ENCODE measurements around the gene ROBO4. TPM values are rescaled to one million over a fixed set of nuclear protein-coding genes. Genes with fewer than 3 reads are reported as not detected.

The ROBO4 gene
- total and polyA plus RNA-seq, 2 donors (not counting 1 experiment from before 2014, with no cell fraction given), result not detected

GRCh38 chr11:124934862-124935547 lies 37.3 kb upstream of the ROBO4 start:
- no peak for ATAC-seq (ENCODE audit: low read depth)
- no peak overlapping the region for H3K4me2 ChIP-seq (replicated peaks; ENCODE audit: low read depth, low read length, poor library complexity, severe bottlenecking)
- POLR2A ChIA-PET, result no interaction called here

More at GRCh38 chr11:124934862-124935547, 37.3 kb upstream of the ROBO4 start:
- Histone ChIP-seq H3K27me3 (replicated peaks in 1 of 4; ENCODE audit: control extremely low read depth in 1 of 4, control insufficient read depth in 3 of 4, insufficient read depth in 4 of 4, low read length in 3 of 4) (peaks cover 0 to 21% (median 5%) of the 10 kb centered on the region in 4 experiments), H3K9me3 (ENCODE audit: control extremely low read depth in 1 of 3, control insufficient read depth in 2 of 3, insufficient read depth in 1 of 3, low read length in 2 of 3) (peaks cover 0 to 8% (median 4%) of the 10 kb centered on the region in 3 donors), H3K4me3 (ENCODE audit: control extremely low read depth in 1 of 5, extremely low read depth in 1 of 5, insufficient read depth in 1 of 5, low read depth in 2 of 5, low read length in 4 of 5) (no peak overlapping the region), H2AFZ (ENCODE audit: insufficient read depth, low read depth, low read length, poor library complexity, severe bottlenecking) (no peak overlapping the region), H3K9ac (ENCODE audit: low read length) (no peak overlapping the region), H4K20me1 (ENCODE audit: control insufficient read depth, insufficient read depth, low read length, poor library complexity, severe bottlenecking) (no peaks in the 10 kb centered on the region), H3K36me3 (replicated peaks in 1 of 2; ENCODE audit: control extremely low read depth in 1 of 2, control insufficient read depth in 1 of 2, extremely low read depth in 1 of 2, insufficient read depth in 2 of 2, low read length in 1 of 2) (no peaks in the 10 kb centered on the region), H3K79me2 (ENCODE audit: control insufficient read depth, insufficient read depth, low read length) (no peaks in the 10 kb centered on the region), H3K4me1 (ENCODE audit: control insufficient read depth in 2 of 2, insufficient read depth in 2 of 2, low read length in 2 of 2) (no peaks in the 10 kb centered on the region), H3K27ac (ENCODE audit: low read length in 2 of 2) (no peak overlapping the region)
- DNase-seq, result no peak
- Mint-ChIP-seq H3K27ac (no peak overlapping the region), H3K9me3 (ENCODE audit: insufficient read depth) (no peaks in the 10 kb centered on the region), H3K4me1 (peaks cover 2% of the 10 kb centered on the region), H3K4me3 (no peak overlapping the region), H3K27me3 (peaks cover 14% of the 10 kb centered on the region)
- CTCF ChIA-PET, result no interaction called here
- 94% methylated on average over 2 of the region's 4 CpGs for WGBS (ENCODE audit: insufficient coverage)
- intact Hi-C loops (cut with micrococcal nuclease), result no loop called here
- no peak for TF ChIP-seq CTCF (IDR thresholded peaks at IDR 0.05)
- TF ChIP-seq EZH2 (IDR thresholded peaks at IDR 0.05; ENCODE audit: borderline replicate concordance, insufficient read depth, low read depth, low read length, poor library complexity, severe bottlenecking), result no peak
